Measurements from ENCODE around the gene TBPL2.

DNA sequence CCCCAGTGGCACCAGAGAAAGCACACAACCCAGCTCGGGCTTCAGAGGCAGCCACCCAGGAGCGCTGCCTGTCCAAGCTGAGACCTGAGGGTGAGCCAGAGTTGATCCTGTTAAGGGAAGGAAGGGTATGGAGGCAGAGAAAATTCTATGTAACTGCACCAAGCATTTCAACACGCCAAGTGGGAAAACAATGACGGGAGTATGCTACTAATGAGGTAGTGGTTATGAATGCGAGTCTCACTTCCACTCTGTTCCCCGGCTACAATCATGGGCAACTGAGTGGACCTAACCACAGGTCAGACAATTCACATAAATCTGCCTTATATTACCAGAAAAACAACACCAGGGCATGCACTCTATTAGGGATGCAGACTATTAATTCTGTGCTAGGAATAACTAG, 38.7 kb downstream of the TBPL2 start:
- TF ChIP-seq, protein P1, sequence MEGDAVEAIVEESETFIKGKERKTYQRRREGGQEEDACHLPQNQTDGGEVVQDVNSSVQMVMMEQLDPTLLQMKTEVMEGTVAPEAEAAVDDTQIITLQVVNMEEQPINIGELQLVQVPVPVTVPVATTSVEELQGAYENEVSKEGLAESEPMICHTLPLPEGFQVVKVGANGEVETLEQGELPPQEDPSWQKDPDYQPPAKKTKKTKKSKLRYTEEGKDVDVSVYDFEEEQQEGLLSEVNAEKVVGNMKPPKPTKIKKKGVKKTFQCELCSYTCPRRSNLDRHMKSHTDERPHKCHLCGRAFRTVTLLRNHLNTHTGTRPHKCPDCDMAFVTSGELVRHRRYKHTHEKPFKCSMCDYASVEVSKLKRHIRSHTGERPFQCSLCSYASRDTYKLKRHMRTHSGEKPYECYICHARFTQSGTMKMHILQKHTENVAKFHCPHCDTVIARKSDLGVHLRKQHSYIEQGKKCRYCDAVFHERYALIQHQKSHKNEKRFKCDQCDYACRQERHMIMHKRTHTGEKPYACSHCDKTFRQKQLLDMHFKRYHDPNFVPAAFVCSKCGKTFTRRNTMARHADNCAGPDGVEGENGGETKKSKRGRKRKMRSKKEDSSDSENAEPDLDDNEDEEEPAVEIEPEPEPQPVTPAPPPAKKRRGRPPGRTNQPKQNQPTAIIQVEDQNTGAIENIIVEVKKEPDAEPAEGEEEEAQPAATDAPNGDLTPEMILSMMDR (IDR thresholded peaks at IDR 0.05; ENCODE audit: low read depth, low read length, poor library complexity, severe bottlenecking), result no peak
- no peak for TF ChIP-seq EZH2phosphoT487 (IDR thresholded peaks at IDR 0.05; ENCODE audit: borderline replicate concordance, low read length)
